Measurements from ENCODE around the gene CLDN6.

Gene CLDN6

DNA sequence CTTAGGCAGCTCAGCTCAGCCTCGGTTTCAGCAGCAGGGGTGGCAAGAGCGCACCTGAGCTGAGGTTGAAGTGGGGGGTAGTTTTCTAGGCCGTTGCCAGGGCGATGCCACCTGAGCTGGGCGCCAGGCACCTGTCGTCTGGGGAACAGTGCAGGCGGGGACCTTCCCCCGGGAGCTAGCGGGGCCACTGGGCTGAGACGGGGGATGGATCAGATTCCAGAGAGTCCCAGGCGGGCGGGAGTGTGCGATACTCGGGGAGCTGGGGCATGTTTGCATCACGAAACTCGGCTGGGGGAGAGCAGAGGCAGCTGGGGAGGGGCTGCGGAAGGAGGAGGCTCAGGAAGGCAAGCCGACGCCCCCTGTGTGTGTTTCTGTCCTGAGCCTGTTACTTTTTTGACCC, 5.7 kb downstream of the CLDN6 start:
- TF ChIP-seq, protein P1, sequence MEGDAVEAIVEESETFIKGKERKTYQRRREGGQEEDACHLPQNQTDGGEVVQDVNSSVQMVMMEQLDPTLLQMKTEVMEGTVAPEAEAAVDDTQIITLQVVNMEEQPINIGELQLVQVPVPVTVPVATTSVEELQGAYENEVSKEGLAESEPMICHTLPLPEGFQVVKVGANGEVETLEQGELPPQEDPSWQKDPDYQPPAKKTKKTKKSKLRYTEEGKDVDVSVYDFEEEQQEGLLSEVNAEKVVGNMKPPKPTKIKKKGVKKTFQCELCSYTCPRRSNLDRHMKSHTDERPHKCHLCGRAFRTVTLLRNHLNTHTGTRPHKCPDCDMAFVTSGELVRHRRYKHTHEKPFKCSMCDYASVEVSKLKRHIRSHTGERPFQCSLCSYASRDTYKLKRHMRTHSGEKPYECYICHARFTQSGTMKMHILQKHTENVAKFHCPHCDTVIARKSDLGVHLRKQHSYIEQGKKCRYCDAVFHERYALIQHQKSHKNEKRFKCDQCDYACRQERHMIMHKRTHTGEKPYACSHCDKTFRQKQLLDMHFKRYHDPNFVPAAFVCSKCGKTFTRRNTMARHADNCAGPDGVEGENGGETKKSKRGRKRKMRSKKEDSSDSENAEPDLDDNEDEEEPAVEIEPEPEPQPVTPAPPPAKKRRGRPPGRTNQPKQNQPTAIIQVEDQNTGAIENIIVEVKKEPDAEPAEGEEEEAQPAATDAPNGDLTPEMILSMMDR (IDR thresholded peaks at IDR 0.05; ENCODE audit: low read depth, low read length, missing control alignments) = no peak
- no peak overlapping the region for H3K4me3 ChIP-seq (replicated peaks; ENCODE audit: low read depth, low read length)
- DNase-seq (ENCODE audit: extremely low read depth, low read depth) = no peak

DNA sequence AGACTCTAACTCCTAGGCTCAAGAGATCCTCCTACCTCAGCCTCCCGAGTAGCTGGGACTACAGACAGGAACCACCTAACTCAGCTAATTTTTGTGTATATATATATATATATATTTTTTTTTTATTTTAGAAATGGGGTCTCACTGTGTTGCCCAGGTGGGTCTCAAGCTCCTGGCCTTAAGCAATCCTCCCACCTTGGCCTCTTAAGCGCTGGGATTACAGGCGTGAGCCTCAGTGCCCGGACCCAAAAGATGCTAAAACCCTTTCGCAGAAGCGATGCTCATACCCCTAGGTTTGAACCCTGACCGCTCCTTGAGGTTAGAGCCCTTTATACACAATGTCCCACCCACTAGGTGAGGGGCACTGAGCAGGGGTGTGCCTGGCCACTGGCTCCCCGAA, 7.5 kb downstream of the CLDN6 start:
- DNase-seq (ENCODE audit: extremely low read depth, low read depth) = no peak
- no peak overlapping the region for H3K4me3 ChIP-seq (replicated peaks; ENCODE audit: low read depth, low read length)

DNA sequence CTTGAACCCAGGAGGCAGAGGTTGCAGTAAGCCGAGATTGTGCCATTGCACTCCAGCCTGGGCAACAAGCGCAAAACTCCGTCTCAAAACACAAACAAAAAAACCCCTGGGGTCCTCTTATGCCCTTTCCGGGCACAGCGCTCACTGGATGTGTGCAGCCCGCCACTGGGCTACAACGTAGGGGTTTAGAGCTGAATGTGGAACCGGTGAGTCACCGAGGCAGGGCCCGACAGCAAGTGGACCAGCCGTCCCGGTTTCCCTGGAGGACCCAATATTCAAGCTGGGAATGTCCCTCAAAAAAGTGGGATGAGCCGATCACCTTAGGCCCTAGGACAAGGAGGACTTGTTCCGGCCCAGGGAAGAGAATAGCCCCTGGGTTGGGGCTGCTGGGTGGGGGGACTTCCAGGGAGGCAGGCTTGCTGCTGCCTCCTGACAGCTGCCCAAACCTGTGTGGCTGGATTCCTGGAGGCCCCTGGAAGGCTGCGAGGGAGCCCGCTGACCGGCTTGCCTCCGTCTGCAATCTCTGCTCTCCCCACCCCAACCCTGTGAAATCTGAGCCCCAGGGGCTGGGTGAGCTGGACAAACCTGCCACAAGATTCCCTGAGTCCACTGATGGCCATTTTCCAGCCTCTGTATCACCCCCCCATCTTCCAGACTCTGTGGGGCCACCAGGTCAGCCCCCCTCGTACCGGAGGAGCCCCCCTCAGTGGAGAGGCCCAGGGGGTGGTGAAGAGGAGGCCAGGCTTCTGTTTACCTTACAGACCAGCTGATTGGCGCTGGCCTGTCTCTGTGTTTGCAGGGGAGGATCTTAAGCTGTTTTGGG, 8.2 kb downstream of the CLDN6 start:
- H3K4me3 ChIP-seq (replicated peaks; ENCODE audit: low read depth, low read length) = no peak overlapping the region
- TF ChIP-seq, protein P1 (IDR thresholded peaks at IDR 0.05; ENCODE audit: low read depth, low read length, missing control alignments) = no peak
- DNase-seq (ENCODE audit: extremely low read depth, low read depth) = no peak

More for the DNA sequence above, 7.5 kb downstream of the CLDN6 start:
- TF ChIP-seq, protein P1 (IDR thresholded peaks at IDR 0.05; ENCODE audit: low read depth, low read length, missing control alignments) = no peak

DNA sequence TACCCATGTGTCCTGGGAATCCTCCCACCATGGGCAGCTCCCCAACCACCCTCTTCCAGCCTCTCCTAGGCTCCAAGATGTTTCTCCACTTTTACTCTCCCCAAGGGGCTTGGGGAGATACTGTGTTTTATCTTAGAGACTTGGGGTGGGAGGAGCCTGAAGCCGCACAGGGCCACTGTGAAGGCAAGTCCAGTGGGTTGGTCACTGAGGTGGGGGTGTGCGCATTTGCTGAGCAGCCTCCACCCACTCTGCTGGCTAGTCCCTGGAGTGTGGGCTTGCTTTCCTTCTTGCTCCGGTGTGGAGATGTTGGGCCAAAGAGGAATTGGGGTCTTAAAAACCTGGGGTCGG, 9.3 kb downstream of the CLDN6 start:
- TF ChIP-seq, protein P1 (IDR thresholded peaks at IDR 0.05; ENCODE audit: low read depth, low read length, missing control alignments) = no peak
- DNase-seq (ENCODE audit: extremely low read depth, low read depth) = no peak
- H3K4me3 ChIP-seq (replicated peaks; ENCODE audit: low read depth, low read length) = no peak overlapping the region

DNA sequence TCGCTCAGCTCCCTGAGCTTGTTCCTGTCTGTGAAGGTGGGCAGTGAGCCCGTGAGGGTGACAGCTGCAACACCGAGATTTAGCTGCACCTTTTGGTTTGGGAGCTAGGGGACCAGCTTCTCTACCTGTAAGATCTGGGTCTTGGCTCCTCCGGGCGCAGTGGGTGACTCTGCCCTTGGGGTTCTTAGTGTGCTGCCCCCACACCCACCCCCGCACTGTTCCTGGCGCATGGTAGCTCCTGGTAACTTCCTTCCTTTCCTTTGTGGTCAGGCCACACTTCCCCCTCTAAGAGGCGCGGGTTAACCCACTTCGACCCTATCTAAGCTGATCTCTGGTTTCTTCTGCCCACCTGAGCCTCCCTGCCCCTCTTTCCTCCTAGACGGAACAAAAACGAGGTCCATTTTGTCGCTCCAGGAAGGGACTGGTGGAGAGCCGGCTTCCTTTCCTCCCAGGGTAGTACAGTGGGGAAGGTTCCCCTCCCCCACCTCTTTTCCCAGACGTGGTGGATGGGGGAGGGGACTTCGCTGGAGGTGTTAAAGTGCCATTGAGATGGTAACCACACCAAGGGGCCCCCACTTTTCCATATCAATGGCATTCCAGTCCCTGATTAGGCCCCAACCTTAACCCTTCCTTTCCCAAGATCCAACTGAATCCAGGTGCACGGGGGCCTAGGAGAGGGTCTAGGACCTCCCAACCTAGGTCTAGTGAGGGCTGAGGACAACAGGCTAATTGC, 9.9 kb downstream of the CLDN6 start:
- TF ChIP-seq, protein P1 (IDR thresholded peaks at IDR 0.05; ENCODE audit: low read depth, low read length, missing control alignments) = no peak
- no peak overlapping the region for H3K4me3 ChIP-seq (replicated peaks; ENCODE audit: low read depth, low read length)
- no peak for DNase-seq (ENCODE audit: extremely low read depth, low read depth)

DNA sequence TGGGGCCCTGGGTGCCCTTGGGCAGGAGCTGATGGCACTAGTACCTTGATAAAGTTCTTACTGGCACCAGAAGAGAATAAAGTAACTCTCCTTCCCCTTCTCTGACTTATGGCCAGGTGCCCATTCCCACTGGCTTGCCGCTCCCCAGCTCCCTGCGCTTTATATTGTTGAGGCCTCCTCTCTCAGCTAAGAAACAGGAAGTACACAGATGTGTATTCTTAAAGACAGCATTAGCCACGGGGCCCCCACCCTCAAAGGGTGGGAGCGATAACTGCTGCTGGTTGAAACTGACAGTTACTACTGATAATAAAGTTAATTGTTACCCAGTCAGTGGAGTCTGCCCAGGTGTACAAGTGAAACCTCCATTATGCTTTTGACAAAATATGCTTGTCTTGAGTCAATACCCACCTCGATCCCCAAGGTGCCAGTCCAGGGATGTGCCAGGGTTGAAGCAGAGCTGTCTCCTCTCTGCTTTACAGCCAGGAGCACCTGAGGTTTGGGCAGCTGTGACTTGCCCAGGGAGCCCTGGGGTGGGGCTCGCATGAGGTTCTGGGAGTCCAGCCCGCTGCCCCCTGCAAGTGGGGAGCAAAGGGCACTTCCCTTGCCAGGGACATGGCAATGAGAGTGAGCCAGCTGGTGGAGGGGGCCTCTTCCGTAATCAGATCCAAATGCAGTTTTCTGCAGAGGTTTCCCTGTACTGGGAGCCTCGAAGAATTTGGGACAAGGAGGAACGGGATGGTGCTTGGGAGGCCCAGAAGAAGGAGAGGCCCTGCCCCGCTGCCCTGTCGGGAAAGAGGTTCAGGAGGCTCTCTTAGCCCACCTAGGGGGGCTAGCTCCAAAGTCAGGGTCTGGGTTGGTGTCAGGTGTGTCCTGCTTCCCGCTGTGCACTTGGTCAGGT, 10.7 kb downstream of the CLDN6 start:
- DNase-seq (ENCODE audit: extremely low read depth, low read depth) = no peak
- H3K4me3 ChIP-seq (replicated peaks; ENCODE audit: low read depth, low read length) = no peak overlapping the region
- TF ChIP-seq, protein P1 (IDR thresholded peaks at IDR 0.05; ENCODE audit: low read depth, low read length, missing control alignments) = no peak
